GM19372 (cell line): ENCODE measurements around the gene GPC6.

Experiments
- ATAC-seq: cut with Tn5 transposase; IDR thresholded peaks from one replicate; pipeline ENCODE4 v1.9.1; 2021; ENCODE audit warnings: mild to moderate bottlenecking, low read depth, moderate library complexity; ENCODE audit not compliant: unreplicated experiment

The GPC6 gene

DNA sequence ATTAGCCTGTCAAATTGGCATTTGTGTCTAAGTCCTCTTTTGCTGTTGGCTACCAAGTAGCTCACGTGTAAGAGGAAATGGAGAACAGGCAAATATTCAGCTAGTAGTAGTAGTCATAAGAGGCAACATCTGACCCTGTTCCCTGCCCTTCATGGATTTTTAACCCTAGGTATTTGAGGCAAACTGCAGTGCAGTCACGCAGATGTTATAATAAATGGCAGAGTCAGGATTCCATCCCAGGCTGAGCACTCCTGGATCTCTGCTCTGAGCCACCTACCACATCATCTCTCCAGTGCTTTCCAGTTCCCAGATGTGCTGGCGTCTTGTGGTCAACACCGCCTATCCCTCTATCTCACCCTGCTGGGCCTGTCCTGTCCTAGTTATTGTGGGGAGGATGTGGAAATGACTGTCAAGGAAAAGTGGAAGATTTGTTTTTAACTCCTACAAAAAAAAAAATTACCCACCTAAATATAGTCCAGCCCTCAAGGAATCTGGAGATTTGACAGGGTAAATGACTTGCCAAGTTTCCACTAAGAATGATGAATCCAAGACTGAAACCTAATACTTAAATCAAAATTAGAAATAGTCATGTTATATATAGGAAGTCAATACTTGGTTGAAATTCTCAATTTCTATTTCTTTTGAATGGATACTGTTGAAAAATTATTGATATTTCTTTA is 322.9 kb downstream of the GPC6 start:
- no peak for ATAC-seq

DNA sequence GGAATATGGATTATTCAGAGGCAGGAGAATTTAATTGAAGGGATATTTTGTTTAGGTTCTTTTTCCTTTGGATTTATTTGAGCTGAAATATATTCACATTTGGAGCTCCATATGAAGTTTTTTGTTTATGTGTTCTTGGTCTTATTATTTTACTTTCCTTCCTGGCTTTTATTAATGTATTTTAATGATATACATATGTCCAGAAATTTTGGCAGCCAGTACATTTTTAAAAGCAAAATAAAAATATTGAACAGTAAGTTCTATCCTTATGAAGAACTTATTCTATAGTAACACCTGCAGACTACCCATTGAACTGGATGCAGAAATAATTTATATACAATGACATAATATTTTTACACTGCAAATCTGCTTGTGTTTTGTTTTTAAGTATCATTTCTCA is 323.6 kb downstream of the GPC6 start:
- ATAC-seq: no peak

GRCh38 chr13:93552596-93552995 is 326.0 kb downstream of the GPC6 start:
- ATAC-seq: no peak

- no peak for ATAC-seq
These were observed 327.9 kb downstream of the GPC6 start for GRCh38 chr13:93554514-93554913.

DNA sequence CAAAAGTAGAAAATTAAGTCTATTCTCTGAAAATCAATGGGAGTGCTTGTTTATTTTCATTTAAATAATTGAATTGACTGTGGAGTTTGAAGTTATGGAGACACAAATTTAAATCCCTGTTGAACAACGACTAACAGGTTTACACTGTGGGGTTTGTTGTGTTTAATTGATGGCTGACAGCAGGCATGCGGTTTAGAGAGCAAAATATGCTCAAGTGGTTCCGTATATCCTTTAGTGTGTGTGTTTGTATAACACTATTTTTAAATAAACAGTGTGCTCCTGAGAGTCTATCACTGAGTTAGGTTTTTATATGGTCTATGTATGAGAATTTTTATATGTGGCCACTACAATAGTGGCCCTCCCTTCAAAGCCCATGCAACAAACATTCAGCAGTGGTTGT is 332.0 kb downstream of the GPC6 start:
- no peak for ATAC-seq

GRCh38 chr13:93559718-93560117 is 333.1 kb downstream of the GPC6 start:
- ATAC-seq: no peak

DNA sequence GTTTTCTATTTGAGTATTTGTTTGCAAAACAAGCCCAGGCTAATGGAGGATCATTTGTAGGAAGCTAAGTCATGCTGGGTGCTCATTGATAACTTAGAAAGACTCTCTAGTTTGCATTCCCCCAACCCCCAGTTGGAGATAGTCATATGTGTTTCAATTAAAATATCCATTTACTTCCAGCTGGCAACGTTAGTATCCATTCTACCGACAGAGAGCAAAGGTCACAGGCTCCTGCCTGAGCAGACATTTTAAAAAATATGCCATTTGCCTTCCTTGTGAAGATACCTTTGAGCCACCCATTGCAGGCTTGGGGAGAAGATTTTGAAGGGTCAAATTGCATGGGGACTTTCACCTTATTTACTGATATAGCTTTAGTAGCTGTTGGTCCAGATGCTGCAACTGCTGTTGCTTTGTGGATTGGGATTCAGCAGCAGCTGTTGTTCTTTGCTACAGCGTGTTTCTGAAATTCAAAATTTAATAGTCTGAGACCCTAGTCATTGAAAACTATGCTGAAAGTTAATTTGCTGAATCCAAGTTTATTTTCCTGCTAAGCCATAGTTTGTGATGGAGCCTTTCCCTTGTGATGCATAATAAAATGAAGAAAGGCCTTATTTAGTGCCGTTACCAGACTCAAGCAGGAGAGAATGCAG is 335.1 kb downstream of the GPC6 start:
- no peak for ATAC-seq

GRCh38 chr13:93562676-93563075 is 336.1 kb downstream of the GPC6 start:
- ATAC-seq: no peak

GRCh38 chr13:93577105-93577504 is 350.5 kb downstream of the GPC6 start:
- no peak for ATAC-seq

GRCh38 chr13:93589788-93590187 is 363.2 kb downstream of the GPC6 start:
- ATAC-seq: no peak

- ATAC-seq: no peak
These were observed 376.4 kb downstream of the GPC6 start for GRCh38 chr13:93603043-93603442.

DNA sequence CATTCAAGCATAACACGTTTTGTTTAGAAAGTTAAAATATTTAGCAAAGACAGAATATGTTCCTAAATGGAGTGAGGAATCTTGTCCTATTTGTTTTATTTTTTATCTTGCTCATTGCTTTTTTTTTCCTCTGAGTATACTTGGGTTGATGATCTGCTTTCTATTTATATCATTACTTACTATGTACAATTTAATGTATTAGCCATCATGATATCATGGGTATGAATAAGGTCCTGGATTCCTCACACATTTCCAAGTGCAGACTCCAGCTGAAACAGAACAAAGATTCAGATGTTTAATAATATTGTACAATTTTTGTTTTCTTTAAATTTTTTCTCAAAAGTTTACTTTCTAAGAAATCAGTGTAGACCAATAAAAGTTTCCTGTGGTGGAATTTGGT is 388.2 kb downstream of the GPC6 start:
- ATAC-seq: no peak

DNA sequence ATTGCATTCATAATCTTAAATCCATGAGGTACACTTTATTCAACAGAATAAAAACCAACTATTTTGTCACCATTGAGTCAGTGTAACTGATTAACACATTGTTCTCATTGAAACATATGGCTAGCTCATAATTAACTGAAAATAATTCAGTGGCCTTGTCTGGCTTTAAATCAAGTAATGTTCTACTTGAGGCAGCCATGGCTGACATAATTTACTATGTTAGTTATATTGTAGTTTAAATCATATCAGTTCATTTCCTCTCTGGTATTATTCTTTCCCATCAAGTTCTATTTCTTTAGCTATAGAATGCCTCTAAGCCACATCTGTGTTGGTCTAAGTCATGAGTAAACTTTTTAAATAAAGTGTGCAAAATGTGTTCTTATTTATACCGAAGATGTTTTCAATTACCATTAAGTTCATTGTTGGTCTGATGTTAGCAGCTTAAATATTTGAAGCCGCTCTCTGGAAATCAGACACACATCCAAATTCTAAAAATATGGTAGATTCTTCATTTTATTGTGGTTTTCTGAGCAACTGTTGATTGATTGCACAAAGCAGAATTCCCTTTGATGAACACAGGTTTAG is 393.7 kb downstream of the GPC6 start:
- ATAC-seq: no peak

- ATAC-seq: no peak
These were observed 394.4 kb downstream of the GPC6 start for GRCh38 chr13:93621051-93621450.

- ATAC-seq: no peak
These were observed 395.4 kb downstream of the GPC6 start for GRCh38 chr13:93621966-93622365.

DNA sequence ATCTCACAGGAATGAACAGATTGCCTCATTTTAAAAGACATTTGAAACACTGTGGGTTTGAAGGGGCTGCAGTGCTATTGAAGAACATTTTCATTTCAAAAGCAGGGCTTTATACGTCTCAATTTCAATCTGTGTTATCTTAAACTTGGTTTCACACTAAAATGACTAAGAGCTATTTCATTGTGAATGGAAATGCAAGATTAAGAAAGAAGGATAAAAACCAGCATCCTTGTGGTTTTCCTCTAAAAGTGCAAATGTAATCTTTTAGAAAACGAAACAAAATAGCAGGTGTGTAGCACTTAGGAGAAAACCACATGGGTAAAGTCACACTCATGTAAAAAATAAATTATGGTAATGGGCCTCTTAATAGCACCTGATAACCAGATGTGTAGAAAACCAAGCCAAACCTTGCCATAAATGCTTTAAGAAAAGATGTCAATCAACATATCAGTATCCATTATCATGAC is 397.7 kb downstream of the GPC6 start:
- ATAC-seq: no peak

- ATAC-seq: no peak
These were observed 398.9 kb downstream of the GPC6 start for GRCh38 chr13:93625536-93625935.

DNA sequence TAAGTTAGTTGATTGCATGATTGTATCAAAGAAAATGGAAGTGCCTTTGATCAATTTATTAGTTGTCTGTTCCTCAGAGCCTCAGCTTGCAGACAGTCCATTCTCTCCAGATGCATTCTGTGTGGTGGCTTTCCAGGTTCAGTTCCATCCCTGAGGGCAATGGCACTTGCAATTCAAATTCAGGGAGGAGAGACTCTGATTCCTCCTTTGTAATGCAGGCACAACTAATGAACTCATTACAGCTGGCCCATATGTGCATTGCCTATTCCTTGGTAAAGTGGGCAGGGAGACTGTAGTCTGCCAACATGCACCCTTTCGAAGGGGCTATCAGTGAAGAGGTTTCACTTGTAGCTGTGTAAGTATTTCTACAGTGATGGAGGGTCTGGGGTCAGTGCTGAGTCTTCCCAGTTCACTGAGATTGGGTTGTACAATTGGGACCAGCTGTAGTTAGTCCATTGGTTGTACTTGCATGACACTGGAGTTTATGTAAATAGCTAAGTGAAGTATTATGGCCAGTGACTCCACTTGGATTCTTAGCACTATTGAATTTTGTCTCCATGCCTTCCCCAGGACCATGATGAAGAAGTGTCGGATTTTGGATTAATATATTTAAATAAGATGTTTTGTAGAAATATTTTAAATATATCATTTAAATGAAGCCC is 401.7 kb downstream of the GPC6 start:
- ATAC-seq: no peak

- no peak for ATAC-seq
These were observed 409.0 kb downstream of the GPC6 start for GRCh38 chr13:93635616-93636032.

DNA sequence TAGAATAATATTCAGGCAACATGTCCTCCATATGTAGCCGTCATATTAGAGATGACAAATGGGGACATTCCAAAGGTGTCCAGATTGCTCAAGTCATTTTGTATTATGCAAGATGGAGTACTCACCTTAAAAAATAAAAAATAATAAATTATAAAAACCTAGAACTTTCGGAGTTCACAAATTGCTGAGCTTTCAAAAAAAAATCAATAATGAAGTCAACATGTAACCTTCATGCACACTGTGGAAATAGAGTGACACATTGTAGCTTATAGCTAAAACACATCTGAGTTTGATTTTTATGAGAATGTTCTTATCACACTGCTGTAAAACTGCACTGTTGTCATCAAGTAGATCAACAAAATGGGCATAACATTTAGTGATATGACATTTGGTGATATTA is 411.2 kb downstream of the GPC6 start:
- no peak for ATAC-seq

GRCh38 chr13:93640452-93640851 is 413.8 kb downstream of the GPC6 start:
- no peak for ATAC-seq
